ENCODE measurements around the gene DPP6. TPM values are rescaled to one million over a fixed set of nuclear protein-coding genes. Genes with fewer than 3 reads are reported as not detected.
"Not testable (repeated sequence)": the region's sequence is repeated elsewhere in the genome, so short reads cannot be mapped to it uniquely, and the experiment has no call there.

DPP6 gene
- total and polyA plus RNA-seq, 9 donors, result 0.22 to 3.9 (median 1.3) TPM; not detected in 1

DNA sequence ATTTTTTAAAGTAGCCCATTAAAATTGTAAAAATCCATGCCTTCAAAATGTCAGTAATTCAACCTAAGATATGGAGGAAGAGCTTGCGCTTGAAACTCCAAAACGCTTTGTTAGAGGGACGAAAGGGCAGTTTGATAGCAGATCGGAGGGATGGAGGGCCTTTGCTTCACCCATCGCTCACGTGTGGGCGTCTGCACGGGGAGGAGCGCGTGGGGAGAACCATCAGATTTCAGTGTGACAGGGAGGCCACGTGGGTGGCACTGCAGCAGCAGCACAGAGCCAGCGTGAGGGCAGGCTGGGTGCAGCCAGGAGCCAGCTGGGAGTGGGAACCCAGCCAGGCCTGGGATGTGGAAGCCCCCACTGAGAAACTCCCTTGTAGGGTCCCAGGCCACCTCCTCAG lies 625.3 kb downstream of the DPP6 start:
- intact Hi-C loops (cut with DNase I), result no loop called here
- WGBS, 3 donors, result 68 to 70% (median 70%) methylated on average over 12 of the region's 12 CpGs
- no peak for TF ChIP-seq POLR2A (IDR thresholded peaks at IDR 0.05)
- TF ChIP-seq, protein P1, sequence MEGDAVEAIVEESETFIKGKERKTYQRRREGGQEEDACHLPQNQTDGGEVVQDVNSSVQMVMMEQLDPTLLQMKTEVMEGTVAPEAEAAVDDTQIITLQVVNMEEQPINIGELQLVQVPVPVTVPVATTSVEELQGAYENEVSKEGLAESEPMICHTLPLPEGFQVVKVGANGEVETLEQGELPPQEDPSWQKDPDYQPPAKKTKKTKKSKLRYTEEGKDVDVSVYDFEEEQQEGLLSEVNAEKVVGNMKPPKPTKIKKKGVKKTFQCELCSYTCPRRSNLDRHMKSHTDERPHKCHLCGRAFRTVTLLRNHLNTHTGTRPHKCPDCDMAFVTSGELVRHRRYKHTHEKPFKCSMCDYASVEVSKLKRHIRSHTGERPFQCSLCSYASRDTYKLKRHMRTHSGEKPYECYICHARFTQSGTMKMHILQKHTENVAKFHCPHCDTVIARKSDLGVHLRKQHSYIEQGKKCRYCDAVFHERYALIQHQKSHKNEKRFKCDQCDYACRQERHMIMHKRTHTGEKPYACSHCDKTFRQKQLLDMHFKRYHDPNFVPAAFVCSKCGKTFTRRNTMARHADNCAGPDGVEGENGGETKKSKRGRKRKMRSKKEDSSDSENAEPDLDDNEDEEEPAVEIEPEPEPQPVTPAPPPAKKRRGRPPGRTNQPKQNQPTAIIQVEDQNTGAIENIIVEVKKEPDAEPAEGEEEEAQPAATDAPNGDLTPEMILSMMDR (IDR thresholded peaks at IDR 0.05), result no peak
- no peak for TF ChIP-seq EP300 (IDR thresholded peaks at IDR 0.05)
- H3K4me3 ChIP-seq, result no peak overlapping the region
- no peaks in the 10 kb centered on the region for H3K36me3 ChIP-seq
- no peaks in the 10 kb centered on the region for H3K9me3 ChIP-seq
- DNase-seq, result no peak
- no peaks in the 10 kb centered on the region for H3K27me3 ChIP-seq
- no peaks in the 10 kb centered on the region for H3K4me1 ChIP-seq (ENCODE audit: insufficient read depth)
- H3K27ac ChIP-seq, result no peak overlapping the region

DNA sequence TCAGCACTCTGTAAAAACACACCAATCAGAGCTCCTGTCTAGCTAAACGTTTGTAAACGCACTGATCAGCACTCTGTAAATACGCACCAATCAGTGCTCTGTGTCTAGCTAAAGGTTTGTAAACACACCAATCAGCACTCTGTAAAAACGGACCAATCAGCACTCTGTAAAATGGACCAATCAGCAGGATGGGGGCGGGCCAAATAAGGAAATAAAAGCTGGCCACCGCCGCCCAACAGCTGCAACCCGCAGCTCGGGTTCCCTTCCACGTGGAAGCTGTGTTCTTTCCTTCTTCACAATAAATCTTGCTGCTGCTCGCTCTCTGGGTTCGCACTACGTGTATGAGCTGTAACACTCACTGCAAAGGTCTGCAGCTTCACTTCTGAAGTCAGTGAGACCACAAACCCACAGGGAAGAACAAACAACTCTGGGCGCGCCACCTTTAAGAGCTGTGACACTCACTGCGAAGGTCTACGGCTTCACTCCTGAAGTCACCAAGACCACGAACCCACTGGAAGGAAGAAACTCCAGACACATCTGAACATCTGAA lies 625.9 kb downstream of the DPP6 start:
- 88 to 90% (median 88%) methylated on average over 18 of the region's 18 CpGs for WGBS, 3 donors
- intact Hi-C loops (cut with DNase I), result not testable (repeated sequence)

DNA sequence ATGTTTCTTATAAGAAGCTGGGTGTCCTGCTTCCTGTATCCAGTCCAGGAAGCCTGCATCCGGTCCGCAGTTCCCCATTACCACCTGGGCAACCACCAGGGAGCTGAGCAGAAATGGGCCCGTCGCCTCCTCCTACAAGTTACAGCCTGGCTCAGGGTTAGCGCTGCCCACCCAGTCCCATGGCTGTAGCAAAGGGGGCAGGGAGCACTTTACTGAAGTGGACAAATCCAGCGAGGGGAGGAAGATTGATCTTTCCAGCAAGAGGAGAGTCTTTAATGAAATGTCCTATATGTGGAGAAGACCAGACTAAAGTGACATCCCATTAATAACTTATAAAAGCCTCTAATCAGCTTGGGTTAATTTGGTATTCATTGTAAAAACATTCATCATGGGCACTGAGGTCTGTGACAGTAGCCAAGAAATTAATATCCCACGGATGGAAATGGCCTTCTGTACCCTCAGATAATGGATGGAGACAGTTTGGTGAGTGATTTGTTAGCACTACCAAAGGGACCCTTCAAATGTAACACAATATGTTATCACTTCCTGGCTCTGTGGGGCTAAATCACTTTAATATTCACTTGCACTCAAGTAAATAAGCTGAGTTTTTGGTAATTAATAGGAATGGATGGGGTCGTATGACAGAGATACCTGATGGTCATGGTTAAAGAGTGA lies 627.3 kb downstream of the DPP6 start:
- H3K4me1 ChIP-seq (ENCODE audit: insufficient read depth), result no peaks in the 10 kb centered on the region
- intact Hi-C loops (cut with DNase I), result no loop called here

More for the DNA sequence above, 625.9 kb downstream of the DPP6 start:
- not testable (repeated sequence) for H3K4me3 ChIP-seq; H3K36me3 ChIP-seq; H3K9me3 ChIP-seq; H3K27ac ChIP-seq; DNase-seq; H3K4me1 ChIP-seq (ENCODE audit: insufficient read depth); H3K27me3 ChIP-seq

DNA sequence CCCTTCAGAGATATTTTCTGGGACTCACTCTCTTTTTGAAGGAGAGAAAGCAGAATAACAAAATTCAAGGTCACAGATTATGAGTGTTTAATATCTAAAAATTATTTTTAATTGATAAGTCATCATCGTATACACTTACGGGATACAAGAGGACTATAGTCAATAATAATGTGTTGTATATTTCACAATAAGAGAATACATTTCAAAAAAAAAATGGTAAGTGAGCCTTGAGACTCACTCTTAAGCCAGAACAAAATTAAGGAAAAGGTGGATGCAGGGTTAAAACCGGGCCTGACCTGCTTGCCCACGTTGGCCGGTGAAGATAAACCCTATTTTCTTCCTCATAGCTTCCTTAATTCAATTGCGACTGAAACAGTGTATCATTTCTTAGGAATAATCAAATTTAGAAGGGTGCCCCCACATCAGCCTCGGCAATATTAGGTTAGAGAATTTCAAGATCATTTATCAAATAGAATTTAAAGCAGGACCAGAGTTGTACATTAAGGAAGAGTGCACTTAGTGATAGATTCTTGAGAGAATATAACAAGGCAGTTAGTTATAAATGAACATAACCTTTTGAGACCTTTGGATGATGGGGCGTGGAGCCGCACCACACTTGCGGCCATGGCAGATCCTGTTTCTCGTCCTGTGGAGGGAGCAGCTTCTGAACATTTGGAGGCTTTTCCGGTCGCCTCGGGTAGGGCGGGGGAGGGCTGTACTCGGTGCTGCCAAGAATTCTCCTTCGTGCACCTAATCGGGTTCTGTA lies 628.9 kb downstream of the DPP6 start:
- TF ChIP-seq EP300 (IDR thresholded peaks at IDR 0.05) (no peak), POLR2A (IDR thresholded peaks at IDR 0.05) (no peak)
- TF ChIP-seq, protein P1 (IDR thresholded peaks at IDR 0.05), result no peak
- no peak overlapping the region for H3K27ac ChIP-seq
- H3K27me3 ChIP-seq, result no peaks in the 10 kb centered on the region
- no peaks in the 10 kb centered on the region for H3K9me3 ChIP-seq
- DNase-seq, result no peak
- no peaks in the 10 kb centered on the region for H3K36me3 ChIP-seq
- intact Hi-C loops (cut with DNase I), result no loop called here
- H3K4me3 ChIP-seq, result no peak overlapping the region
- 48 to 76% (median 72%) methylated on average over 18 of the region's 18 CpGs for WGBS, 3 donors
- no peaks in the 10 kb centered on the region for H3K4me1 ChIP-seq (ENCODE audit: insufficient read depth)

More for the DNA sequence above, 627.3 kb downstream of the DPP6 start:
- DNase-seq, result no peak
- no peaks in the 10 kb centered on the region for H3K9me3 ChIP-seq
- TF ChIP-seq, protein P1 (IDR thresholded peaks at IDR 0.05), result no peak
- TF ChIP-seq EP300 (IDR thresholded peaks at IDR 0.05), result no peak
- no peak overlapping the region for H3K4me3 ChIP-seq
- no peak overlapping the region for H3K27ac ChIP-seq
- no peaks in the 10 kb centered on the region for H3K36me3 ChIP-seq
- 74 to 76% (median 76%) methylated on average over 8 of the region's 8 CpGs for WGBS, 3 donors
- no peaks in the 10 kb centered on the region for H3K27me3 ChIP-seq

DNA sequence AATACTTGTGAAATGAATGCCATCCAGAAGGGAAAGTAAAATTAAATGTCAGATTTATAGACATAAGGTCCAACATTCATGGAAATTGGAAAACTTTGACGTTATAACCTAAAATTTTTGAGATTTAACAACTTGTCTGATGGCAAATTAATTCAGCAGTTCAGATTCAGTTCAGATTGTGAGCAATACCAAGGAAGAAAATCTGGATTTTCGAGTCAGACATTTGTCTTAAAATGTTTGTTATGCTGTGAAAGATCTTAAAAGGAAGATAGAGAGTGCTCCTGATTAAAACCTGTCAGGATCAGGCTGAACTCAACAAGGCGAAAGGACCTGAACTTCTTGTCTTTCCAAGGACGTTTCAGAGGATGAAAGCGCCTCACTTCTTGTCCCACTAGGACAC lies 629.8 kb downstream of the DPP6 start:
- WGBS, 3 donors, result 70 to 75% (median 71%) methylated on average over 5 of the region's 5 CpGs
- no peaks in the 10 kb centered on the region for H3K4me1 ChIP-seq (ENCODE audit: insufficient read depth)

More for the DNA sequence above, 629.8 kb downstream of the DPP6 start:
- Histone ChIP-seq H3K27me3 (no peaks in the 10 kb centered on the region), H3K36me3 (no peaks in the 10 kb centered on the region), H3K27ac (no peak overlapping the region), H3K9me3 (no peaks in the 10 kb centered on the region), H3K4me3 (no peak overlapping the region)
- DNase-seq, result no peak
- TF ChIP-seq POLR2A (IDR thresholded peaks at IDR 0.05), result no peak
- TF ChIP-seq, protein P1 (IDR thresholded peaks at IDR 0.05), result no peak
- no peak for TF ChIP-seq EP300 (IDR thresholded peaks at IDR 0.05)
- intact Hi-C loops (cut with DNase I), result no loop called here

Data from ovary (tissue), 9 donors.